Hematopoietic multipotent progenitor cell treated with erythropoietin and hydrocortisone succinate and interleukin-3 and kit ligand, for 8 days (in vitro differentiated cells): Measurements from ENCODE around the gene WDR47.
"Not testable (repeated sequence)": the region's sequence is repeated elsewhere in the genome, so short reads cannot be mapped to it uniquely, and the experiment has no call there.

Experiments
- DNase-seq: peaks from one replicate; pipeline ENCODE4 v3.0.0-alpha.2; 2015

WDR47 gene

DNA sequence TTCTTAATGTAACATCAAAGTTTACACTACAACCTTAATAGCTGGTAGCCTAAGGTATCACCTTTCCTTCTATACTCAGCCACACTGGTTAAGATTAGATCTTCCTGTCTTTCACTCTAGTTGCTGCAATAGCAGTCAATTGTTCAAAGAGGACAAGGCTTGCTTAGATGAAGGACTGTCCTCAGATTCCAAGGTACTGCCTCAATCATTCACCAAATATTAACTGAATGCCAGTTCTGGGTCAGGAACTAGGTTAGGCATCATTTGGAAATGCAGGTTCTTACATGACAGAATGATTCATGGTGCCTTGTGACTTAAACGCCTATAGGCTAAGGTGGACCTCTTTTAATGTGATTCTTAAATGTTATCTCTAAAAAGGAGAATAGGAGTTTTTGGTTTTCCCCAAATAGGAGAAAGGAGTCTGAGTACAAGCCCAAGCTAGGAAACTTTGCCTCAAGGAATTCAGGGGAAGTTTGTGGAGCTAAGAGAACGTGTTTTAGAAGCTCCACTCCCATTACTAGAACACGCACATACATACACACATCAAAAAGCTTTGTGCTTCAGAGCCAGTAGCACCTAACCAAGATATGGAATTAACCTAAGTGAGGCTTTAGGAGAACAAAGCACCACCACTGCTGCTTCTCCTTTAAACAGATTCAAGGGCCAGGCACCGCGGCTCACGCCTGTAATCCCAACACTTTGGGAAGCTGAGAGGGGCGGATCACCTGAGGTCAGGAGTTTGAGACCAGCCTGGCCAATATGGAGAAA is 8.5 kb upstream of the WDR47 start:
- no peak for DNase-seq

GRCh38 chr1:109048335-109048734 is 6.4 kb upstream of the WDR47 start:
- no peak for DNase-seq

DNA sequence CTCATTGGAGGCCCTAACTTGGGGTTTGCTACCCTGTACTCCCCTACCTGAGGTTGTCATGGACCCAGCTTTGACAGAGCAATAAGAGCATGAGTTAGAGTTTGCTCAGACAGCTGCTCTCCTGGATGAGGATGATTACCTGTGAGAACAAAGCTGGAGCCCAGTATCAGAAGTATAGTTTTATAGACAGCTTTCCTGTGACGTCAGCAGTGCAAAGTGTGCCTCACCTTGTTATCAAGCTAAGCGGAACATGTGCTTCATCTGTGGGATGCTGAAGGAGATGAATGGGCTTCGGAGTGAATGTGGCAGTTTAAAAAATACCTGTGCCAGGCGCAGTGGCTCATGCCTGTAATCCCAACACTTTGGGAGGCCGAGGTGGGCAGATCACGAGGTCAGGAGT is 5.4 kb upstream of the WDR47 start:
- DNase-seq, result no peak

GRCh38 chr1:109046671-109047070 is 4.8 kb upstream of the WDR47 start:
- DNase-seq, result no peak

- DNase-seq, result no peak
Measured at GRCh38 chr1:109045595-109045994, 3.7 kb upstream of the WDR47 start.

GRCh38 chr1:109040989-109041620 is 797 bp downstream of the WDR47 start:
- DNase-seq, result peak; percentile 21

- no peak for DNase-seq
Measured at GRCh38 chr1:109040627-109040988, 1.3 kb downstream of the WDR47 start.

- DNase-seq, result no peak
Measured at GRCh38 chr1:109034382-109034781, 7.5 kb downstream of the WDR47 start.

DNA sequence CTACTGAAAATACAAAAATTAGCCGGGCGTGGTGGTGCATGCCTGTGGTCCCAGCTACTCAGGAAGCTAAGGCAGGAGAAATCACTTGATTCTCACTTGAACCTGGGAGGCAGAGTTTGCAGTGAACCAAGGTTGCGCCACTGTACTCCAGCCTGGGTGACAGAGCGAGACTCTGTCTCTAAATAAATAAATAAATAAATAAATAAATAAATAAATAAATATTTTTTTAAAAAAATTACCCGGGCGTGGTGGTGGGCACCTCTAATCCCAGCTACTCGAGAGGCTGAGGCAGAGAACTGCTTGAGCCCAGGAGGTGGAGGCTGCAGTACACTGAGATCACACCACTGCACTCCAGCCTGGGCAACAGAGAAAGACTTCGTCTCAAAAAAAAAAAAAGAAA is 12.4 kb downstream of the WDR47 start:
- not testable (repeated sequence) for DNase-seq

DNA sequence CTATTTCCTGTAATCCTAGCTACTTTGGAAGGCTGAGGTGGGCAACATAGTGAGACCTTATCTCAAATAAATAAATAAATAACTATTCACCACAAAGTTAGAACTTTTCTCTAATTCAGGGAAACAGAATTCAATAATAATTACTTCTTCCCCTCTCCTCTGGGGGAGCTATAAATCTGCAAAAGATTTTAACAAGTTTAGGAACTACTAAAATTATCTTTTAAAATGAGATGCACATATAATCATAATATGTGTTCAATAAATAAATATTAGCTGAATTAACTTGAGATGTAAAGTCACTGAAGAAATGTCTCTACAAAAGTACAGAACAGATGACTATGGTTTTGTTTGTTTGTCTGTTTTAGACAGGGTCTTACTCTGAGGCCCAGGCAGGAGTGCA is 14.1 kb downstream of the WDR47 start:
- DNase-seq, result peak; percentile 13

DNA sequence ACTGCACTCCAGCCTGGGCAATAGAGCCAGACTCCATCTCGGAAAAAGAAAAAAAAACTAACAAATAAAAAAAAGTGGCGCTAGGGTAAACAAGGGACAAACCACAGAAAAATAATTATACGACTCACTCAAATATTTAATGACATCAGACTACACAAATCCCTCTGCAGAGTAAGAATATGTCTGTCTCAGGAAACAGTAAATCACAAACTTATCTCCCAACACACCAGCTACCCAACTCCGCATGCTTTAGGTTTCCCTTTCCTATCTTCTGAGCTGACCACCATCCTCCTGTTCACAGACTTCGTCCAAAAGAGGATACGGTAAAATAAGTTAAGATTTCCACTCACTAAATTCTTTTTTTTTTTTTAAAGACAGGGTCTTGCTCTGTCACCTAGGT is 16.2 kb downstream of the WDR47 start:
- no peak for DNase-seq

- no peak for DNase-seq
Measured at GRCh38 chr1:109024646-109025045, 17.3 kb downstream of the WDR47 start.

- no peak for DNase-seq
Measured at GRCh38 chr1:109020693-109021257, 21.1 kb downstream of the WDR47 start.

DNA sequence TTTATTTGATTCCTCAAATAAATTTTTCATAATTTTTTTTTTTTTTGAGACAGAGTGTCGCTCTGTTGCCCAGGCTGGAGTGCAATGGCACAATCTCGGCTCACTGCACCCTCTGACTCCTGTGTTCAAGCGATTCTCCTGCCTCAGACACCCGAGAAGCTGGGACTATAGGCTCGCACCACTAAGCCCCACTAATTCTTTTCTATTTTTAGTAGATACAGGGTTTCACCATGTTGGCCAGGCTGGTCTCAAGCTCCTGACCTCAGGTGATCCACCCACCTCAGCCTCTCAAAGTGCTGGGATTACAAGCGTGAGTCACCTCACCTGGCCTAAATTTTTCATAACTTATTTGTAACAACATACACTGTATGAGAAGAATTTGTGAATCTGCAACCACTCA is 24.2 kb downstream of the WDR47 start:
- not testable (repeated sequence) for DNase-seq

- no peak for DNase-seq
Measured at GRCh38 chr1:109017134-109017533, 24.8 kb downstream of the WDR47 start.

GRCh38 chr1:109011335-109011734 is 30.6 kb downstream of the WDR47 start:
- no peak for DNase-seq

- not testable (repeated sequence) for DNase-seq
Measured at GRCh38 chr1:108996622-108997021, 45.3 kb downstream of the WDR47 start.

DNA sequence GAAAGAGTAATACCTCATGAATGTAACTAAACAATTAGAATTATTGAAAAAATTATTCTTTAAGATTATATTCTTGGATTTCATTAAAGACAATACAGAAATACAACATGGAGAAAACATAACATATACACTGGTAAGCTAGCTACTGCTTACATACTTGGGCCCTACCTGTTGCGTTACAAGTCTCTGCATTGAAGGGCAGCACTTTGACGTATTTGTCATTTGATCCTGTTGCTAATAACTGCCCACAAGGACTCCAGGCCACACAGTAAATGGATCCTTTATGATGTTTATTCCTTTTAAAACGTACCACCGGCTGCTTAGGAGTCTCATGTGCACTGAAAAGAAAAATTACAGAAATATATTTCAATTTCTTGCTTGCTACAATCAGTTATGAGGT is 58.8 kb downstream of the WDR47 start:
- DNase-seq, result no peak

DNA sequence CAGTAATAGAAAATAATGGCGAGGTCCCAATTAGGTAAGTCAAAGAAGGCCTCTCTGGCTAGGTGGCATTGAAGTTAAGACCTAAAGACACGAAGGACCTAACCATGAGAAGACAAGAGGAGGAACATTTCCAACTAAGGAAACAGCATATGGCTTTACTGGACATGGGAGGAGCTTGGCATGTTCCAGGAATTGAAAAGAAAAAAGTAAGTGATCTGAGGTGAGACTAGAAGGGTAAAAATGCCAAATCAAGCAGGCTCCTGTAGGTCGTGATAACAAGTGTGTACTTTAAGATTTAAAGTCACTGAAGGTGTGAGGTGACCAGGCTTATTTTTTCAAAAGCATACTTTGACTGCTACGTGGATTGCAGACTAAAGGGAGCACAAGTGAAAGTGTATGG is 65.2 kb downstream of the WDR47 start:
- DNase-seq, result no peak

- DNase-seq, result no peak
Measured at GRCh38 chr1:108972951-108973350, 69.0 kb downstream of the WDR47 start.

DNA sequence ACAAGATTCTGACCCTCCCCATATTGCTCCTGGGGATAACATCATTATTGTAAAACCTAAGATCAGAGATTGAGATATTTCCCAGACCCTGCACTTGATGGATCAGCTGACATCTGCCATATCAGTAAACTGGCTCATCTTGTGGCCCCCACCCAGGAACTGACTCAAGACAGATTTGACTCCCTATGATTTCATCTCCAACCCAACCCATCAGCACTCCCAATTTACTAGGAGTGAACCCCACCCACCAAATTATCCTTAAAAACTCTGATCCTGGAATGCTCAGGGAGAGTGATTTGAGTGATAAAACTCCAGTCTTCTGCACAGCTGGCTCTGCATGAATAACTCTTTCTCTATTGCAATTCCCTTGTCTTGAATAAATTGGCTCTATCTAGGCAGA is 72.6 kb downstream of the WDR47 start:
- DNase-seq, result no peak

DNA sequence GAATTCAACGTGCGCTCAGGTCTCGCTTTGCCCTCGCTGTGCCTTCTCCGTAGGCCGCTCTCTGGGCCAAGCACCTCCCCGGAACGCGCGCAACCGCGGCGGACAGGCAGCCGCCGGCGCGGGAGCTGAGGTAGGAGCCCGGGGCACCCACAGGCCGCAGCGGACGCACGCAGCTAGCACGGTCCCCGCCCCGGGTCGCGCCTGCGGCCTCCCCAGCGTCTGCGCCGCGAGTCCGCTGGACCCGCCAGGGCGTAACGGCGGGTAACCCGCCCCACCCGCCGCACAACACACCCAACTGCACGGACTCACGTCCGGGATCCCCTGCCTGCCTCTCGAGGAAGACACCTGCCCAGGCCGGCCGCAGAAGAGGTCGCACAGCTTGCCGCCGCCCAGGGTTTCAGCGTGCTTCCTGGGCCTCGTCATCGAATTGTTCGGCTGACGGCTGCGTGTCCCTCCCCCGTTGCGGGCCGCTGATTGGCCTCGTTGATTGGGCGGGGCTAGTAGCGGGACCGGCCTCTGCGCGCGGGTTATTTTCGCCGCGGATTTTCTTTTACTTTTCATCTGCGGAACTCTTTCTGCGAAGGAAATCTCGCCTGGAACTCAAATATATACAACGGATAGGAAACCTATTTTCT is 78.7 kb downstream of the WDR47 start, which contains the start of gene CLCC1:
TSS of gene CLCC1 (minus strand) at position 433 of the 635 bp plus-strand sequence. CDS start 13,047 bp downstream, outside the sequence.
- peak; percentile 92 for DNase-seq

- DNase-seq, result peak; percentile 57
Measured at GRCh38 chr1:108962681-108963051, 79.2 kb downstream of the WDR47 start.
